HG03520 (cell line): Measurements from ENCODE around the gene ALDH1A3.

ENCODE experiments used
- ATAC-seq: cut with Tn5 transposase; IDR thresholded peaks from one replicate; pipeline ENCODE4 v1.9.1; 2021; ENCODE audit warnings: mild to moderate bottlenecking, moderate library complexity; ENCODE audit not compliant: unreplicated experiment

ALDH1A3 gene

DNA sequence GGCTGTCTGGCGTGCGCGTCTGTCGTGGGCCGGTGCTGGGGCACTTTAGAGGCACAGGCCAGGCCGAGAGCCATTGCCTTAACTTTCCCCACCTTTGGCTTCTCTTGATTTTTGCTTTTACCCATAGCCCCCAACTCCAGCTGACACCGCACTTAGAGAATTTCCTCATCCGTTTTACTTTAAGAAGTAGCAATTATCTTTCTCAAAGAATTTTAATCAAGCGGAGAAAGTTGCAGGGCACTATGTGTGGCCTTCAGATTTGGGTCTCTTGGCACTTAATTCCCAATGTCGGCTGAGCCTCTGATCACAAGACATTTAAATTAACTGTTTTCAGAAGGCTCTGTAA is 1.2 kb downstream of the ALDH1A3 start:
- no peak for ATAC-seq

DNA sequence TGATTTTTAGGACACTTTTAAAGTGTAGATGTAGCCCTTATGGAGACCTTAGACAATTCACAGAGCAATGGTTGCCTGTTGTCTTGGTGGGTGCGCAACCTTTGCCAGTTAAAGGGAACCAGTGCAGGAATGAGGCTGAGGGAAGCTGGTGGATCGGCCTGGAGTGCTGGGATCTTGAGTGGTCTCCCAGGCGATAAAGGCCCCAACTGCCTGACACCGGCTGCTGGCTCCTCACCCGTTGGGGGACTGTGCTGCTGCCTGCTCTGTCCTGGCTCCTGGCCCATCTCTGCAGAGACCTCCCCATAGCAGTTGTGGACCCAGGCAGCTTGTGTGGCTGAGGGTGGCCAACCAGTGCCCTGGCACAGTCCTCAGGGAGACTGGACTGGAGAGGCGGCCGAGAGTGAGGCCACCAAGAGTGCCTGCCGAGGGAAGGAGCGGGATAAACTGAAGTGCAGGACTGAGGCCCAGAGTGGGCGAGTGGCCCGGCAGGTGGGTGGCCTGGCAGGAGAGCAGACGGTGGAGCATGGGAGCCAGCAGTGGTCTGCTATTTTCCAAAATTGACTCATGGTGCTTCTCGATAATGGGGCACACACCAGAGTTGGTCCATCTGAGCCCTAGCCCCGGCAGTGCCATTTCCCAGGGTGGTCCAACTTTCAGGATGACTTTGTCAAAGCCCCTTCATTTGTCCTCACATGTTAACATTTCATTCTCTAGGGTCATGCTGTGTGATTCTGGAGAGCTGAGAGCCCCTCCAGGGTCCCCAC is 2.1 kb downstream of the ALDH1A3 start:
- ATAC-seq: no peak

DNA sequence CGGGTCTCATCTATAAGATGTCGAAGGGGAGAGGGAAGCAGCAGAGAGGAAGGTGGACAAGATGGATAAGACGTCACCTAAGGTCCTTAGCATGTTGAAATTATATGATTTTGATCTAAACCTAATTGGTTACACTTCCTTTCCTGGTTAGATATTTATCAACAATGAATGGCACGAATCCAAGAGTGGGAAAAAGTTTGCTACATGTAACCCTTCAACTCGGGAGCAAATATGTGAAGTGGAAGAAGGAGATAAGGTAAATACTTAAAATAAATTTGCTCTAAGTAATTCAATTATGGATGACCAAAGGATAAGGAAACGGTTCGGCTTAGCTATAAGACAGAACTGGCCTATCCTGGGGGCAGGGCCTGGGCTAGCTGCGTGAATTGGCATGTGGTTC is 5.5 kb downstream of the ALDH1A3 start:
- ATAC-seq: no peak

DNA sequence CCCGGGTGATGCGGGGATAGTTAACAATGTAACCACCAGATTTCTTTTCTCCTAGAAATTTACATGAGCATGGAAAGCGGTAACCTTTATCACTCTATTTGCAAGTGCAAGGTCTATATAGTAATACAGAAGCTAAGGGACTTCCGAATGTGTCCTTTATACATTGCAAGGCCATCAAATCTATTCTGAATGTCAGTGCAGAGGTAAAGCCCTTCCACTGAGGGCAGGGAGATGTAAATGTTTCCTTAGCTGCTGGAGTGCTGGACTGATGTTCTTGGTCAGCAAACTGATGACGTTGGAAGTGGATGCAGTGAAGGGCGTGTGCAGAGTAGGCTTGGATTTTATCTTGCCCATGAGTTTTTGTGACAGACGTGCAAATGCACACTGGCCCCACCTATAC is 6.2 kb downstream of the ALDH1A3 start:
- no peak for ATAC-seq

DNA sequence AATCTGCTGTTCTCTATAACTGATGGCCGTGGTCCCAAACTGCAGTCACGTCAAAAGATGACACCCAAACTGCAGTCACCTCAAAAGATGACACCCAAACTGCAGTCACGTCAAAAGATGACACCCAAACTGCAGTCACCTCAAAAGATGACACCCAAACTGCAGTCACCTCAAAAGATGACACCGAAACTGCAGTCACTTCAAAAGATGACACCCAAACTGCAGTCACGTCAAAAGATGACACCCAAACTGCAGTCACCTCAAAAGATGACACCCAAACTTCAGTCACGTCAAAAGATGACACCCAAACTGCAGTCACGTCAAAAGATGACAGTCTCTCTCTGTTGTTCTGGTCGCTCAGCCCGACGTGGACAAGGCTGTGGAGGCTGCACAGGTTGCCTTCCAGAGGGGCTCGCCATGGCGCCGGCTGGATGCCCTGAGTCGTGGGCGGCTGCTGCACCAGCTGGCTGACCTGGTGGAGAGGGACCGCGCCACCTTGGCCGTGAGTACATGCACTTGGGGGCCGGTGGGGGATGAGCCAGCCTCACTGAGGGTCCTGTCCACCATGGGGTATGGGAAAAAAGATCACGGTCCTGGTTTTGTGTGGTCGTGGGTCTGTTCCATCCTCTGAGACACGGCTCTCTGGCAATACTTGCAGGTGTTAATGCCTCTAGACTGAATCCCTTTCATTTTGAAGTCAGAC is 7.7 kb downstream of the ALDH1A3 start:
- no peak for ATAC-seq

DNA sequence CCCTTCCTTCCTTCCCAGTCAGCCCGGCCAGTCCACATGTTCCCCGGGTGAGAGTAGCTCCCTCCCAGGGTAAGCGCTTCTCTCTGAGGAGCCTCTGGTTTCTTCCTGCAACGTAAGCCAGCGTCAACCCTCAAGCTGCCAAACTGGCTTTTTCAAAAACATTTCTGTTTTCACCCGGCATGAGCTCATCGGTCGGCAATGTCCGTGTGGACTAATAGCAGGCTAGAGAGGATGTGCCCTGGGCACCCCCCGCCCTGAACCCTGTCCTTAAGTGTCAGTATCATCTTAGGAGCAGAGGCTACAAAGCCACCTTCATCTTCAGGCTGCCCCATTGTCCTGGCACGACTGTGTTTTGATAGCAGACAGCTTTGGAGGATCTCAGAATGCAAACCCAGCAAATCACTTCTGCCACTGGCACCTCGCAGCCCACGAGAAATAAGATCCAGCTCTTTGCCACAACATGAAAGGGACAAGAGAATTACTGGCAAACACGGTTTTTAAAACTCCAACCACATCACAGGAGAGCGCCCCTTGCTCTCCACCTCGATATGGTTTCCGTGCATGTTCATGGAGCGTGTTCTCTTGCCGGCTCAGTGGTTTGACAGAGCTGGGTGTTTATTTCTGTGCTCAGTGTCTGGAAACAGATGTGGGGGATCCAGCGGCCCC is 9.9 kb downstream of the ALDH1A3 start:
- ATAC-seq: no peak

DNA sequence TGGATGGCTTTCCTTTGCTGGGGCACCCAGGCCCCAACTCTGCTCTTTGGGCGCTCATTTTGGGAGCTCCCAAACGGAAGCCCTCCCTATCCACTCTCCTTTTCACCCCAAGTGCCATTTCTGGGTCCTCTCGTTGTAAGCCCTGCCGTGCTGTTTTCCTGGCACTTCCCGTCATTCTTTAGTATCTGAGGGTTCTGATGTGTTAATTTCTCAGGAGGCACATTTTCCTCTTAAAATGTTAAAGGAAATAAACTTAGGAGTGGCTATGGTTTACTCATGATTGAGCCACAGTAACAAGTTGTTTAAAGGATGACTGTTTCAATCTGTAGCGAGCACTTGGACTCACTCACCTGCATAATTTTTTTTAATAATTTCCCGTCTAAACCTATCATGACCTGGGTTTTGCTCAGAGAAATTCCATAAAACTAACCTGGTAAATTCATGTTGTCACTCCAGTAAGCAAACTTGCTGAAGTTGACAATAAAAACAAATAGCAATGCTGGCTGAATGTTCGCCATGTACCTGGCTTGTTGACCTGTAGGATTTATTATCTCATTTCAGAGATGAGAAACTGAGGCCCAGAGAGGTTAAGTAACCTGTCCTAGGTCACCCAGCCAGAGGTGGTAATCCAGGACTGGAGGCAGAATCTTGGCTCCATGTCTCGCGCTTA is 10.6 kb downstream of the ALDH1A3 start:
- no peak for ATAC-seq

DNA sequence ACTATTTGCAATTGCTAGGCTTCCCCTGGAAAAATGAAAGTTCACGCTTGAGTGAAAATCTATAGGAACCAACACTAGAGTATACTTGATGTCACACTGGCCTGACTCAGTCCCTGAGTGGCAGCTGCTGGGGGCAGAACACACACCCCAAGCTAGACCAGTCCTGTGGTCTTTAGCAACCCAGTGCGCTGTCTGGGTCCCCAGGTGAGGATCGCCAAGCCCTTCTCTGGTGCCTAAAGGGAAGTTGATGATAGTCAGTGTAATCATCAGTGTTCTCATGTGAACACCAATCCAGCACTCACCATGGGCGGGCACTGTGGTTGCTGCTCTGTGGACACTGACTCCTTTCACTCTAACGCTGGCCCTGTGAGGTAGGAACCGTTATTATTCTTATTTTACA is 11.2 kb downstream of the ALDH1A3 start:
- no peak for ATAC-seq

DNA sequence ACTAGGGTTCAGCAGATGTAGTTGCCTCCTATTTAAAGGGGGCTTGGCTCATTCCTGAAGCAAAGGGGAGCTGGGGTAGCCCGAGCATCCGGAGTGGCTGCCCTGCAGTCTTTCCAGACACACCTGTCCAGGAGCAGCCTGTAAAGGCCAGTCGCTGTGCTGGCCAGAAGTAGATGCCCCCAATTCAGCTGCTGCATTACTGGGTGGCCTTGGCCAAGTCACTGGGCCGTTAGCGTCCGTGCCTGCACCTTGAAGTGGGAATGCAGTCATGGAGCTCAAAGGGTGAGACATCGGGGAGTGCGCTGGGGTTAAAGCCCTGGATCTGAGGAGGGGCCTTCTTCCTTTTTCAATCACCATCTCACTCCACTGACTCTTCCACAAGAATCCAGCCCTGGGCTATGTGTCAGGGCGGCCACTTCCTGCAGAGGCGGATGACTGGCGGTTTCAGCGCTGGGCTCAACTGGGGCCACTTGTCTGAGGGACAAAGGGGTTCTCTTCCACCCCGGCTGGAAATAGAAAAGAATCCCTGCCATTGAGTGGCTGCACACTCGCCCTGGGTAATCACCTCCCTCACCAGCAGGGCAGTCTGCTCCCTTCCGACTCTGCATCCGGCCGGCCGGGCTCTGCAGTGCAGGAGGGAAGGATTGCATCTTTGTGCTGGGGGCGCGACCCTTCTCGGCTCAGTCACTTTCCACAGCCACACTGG is 11.8 kb downstream of the ALDH1A3 start:
- no peak for ATAC-seq

DNA sequence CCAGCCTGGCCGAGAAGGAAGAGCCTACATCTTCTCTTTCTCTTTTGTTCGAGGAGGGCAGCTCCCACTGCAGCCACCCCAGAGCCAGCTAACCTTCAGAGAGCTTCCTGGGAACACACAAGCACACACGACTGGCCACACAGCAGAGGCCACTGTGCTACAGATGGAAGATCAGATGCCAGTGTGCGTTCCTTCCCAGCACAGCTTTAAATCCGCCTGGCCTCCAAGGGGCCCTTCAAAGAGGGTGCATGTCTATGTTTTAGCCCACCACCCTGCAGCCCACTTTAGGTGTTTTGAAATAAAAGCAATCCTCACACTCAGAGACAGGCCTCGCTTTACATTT is 12.4 kb downstream of the ALDH1A3 start:
- ATAC-seq: no peak

DNA sequence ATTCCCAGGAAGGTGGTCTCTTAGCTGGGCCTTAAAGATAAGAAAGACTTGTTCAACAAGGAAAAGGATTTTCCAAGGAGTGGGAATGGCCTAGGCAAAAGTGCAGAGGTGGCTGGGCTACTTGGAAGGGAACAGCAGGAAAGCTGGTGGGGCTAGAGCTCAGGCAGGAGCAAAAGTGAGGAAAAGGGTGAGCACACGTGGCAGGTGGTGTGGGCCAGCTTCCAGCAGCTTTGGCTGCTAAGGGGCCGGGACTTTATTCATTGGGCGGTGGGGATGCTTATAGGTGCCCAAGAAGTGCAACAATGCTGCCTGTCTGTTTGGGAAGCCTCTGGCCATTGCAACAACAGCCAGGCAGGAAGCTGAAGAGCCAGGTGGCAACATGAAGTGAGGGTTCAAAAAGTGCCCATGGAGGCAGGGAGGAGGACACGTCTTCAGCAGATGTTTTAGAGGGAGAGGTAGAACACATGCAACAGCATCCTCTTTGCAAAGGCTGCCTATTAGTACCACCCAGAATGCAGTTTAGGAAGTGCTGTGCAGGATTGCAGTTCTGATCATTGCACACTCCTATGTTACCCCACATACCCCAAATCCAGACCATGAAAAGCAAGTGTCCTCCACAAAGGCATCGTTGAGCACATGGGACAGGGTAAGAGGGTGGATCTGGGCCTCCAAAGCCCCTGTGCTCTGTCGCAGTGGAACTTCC is 13.8 kb downstream of the ALDH1A3 start:
- ATAC-seq: no peak

DNA sequence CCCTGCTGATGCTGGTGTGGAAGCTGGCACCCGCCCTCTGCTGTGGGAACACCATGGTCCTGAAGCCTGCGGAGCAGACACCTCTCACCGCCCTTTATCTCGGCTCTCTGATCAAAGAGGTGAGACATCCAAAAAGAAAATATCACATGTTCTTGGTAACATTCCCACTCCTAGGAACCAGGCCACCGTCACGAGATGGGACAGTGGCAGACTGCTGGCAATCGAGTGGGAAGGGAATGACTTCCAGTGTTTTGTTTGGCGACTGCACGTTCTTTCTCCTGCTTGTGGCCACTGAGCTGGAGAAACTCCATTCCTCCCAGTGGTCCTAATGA is 14.3 kb downstream of the ALDH1A3 start:
- no peak for ATAC-seq

DNA sequence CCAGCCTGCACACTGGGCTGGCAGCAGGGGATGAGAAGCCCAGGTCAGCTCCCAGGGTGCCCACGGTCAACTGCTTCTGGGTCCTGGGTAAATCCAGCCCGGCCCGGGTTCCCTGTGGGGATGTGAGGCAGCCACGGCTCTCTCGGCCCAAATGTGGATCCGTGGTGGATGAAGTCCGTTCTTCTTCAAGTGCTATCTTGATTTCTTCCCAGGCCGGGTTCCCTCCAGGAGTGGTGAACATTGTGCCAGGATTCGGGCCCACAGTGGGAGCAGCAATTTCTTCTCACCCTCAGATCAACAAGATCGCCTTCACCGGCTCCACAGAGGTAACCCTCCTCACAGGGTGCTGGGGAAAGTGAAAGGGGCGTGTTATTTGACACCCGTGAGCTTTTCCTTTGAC is 16.1 kb downstream of the ALDH1A3 start:
- no peak for ATAC-seq

DNA sequence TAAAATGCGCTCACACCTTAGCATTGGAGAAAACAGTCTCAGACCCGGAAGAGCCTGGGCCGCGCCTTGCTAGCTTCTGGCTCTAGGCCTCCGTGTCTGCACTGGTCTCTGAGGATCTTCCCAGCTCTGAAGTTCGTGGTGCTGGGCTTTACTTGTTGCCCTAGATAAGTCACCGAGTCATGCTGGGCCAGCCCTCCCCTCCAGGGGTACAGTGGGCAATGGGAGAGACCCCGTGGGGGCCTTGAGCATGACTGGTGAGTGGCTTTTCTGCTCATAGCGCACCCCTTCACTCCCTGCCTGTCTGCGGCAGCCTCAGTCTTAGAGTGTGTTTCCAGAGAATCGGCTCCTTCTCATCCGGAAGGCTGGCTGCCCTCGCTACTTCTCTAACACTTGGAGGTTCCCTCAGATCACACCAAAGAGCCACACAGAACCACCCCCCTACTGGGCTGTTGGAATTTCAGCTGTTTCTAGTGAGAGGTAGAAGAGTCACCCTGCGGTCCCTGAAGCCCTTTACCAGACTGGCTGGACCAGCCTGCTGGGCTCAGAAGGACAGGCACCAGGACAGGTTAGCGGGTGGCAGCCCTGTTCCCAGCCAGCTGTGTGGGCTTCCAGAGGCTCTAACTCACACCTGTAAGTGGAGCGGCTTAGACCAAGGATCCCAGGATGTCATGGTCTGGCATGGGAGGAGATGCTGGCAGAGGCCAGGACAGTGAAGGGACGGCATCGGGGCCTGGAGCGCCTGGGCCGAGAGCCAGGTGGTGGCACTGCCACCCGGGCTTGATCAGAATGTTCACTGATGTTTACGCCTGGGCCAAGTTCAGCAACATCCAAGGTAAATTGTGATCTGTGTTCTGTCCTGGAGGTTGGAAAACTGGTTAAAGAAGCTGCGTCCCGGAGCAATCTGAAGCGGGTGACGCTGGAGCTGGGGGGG is 17.9 kb downstream of the ALDH1A3 start:
- no peak for ATAC-seq

DNA sequence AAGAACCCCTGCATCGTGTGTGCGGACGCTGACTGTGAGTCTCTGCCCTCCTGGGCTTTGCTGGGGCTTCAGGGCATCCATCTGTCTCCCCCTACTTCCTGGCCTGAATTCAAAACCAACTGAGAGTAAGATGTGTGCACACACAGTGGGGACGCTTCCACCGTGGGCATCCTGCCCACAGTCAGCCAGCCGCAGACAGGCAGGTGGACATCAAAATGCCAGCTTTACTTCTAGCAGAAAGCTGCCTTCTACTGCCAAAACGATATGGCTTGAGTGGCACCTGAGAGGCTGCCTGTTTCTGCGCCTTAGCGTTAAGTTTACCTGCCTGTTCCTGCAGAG is 18.5 kb downstream of the ALDH1A3 start:
- no peak for ATAC-seq

DNA sequence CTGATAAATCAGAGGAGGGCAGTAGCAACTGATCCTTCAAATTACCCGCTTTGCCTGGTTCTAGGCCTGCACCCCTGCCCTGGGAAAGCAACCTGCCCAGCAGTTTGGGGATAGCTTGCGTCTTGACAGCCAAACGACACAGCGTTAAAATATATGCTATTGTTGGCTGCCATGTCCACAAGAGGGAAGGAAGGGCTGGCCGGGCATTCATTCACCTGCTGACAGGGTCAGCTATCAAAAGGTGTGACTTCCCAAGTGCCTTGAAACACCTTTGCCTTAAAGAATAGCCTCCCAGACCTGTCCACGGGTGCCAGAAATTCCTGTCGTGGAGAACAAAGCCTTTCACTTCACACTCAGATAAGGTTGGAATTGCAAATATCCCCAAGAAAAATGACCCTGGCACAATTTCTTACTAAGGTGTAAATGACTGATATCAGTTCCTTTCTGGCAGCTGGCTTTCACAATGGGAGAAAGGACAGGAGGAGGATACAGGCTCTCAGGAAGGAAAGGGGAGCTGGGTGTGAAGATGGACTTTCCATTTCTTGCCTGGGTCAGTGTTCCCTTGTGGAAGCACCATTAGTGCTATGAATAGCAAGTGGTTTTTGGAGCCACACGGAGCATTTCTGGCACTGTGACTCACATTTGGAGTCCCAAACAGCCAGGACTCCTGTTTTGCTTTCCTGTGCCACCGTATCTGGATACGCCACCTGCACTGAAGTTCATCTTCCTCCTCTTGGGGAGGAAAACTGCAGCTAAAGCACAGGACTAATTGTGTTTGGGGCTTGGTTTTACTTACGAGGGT is 19.2 kb downstream of the ALDH1A3 start:
- no peak for ATAC-seq

DNA sequence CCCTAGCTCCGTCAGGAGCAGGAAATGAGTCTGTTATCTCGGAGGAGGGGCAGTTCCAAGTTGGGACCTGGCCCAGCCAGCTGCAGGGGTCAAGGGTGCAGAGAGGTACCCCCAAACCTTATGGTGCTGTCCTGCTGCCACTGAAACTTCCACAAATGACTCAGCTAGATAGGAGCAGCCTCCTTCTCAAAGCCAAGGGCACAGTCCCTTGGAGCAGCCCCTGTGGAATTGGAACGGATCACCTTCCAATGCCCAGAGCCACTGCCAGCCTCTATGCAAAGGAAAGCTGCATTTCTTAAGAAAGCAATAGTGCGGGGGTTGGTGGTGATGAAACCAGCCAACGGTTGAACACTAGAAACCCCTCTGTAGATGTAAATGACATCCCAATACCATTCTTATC is 20.0 kb downstream of the ALDH1A3 start:
- no peak for ATAC-seq

DNA sequence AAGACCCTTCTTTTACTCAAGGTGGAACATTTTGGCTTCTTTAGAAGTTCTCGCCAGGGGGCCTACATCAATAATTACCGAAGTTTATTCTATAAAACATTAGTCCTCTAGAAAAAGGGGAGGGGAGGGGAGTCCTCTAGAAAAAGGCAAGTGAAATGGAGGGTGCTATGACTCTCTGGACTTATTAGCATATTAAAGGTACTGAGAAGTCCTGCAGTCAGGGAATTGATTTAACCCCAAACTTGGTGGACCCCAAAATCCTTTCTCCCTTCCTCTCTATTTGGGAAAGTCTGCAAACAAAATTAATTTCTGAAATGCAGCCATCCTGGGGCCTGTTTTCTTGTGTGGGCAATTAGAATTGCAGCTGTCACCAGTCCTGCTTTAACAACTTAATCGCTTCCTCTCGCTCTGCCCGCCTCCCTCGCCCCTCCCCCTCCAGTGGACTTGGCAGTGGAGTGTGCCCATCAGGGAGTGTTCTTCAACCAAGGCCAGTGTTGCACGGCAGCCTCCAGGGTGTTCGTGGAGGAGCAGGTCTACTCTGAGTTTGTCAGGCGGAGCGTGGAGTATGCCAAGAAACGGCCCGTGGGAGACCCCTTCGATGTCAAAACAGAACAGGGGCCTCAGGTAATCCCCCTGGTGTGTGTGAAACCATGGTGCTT is 20.6 kb downstream of the ALDH1A3 start:
- ATAC-seq: no peak
